WTC11 (cell line): ENCODE data around the gene KCNJ15. TPM values are rescaled to one million over a fixed set of nuclear protein-coding genes. Genes with fewer than 3 reads are reported as not detected.

Source experiments
- ATAC-seq: fragments of 200-7000 bp; cut with Tn5 transposase; 2 replicates; pipeline ENCODE4 v1.10.0; 2021; ENCODE audit warnings: mild to moderate bottlenecking, moderate library complexity
- CTCF ChIA-PET: fragments of 300-600 bp; sonication (Branson Sonifier 250); formaldehyde crosslinking; loops from one replicate; lab custom pipeline; 2021; ENCODE audit warnings: antibody characterized with exemption; lab: Charles Lee
- POLR2A ChIA-PET: fragments of 350-600 bp; sonication (Branson Sonifier 250); formaldehyde crosslinking; loops from one replicate; lab custom pipeline; 2021; ENCODE audit warnings: antibody characterized with exemption; lab: Charles Lee
- DNase-seq: peaks from one replicate; pipeline ENCODE4 v3.0.0; 2021; ENCODE audit warnings: low spot score
- H3K27ac Mint-ChIP-seq: 2 replicates; pipeline ENCODE4 v1.8.0; 2021; ENCODE audit warnings: mixed read lengths
- H3K27me3 Mint-ChIP-seq: 2 replicates; pipeline ENCODE4 v1.8.0; 2021; ENCODE audit warnings: low read depth, mild to moderate bottlenecking, moderate library complexity, mixed read lengths
- H3K36me3 Mint-ChIP-seq: 2 replicates; pipeline ENCODE4 v1.8.0; 2021; ENCODE audit warnings: mixed read lengths
- H3K4me1 Mint-ChIP-seq: 2 replicates; pipeline ENCODE4 v1.8.0; 2022; ENCODE audit warnings: mixed read lengths
- H3K4me3 Mint-ChIP-seq: 2 replicates; pipeline ENCODE4 v1.8.0; 2021; ENCODE audit warnings: mild to moderate bottlenecking, moderate library complexity, mixed read lengths
- H3K9me3 Mint-ChIP-seq: 2 replicates; pipeline ENCODE4 v1.8.0; 2021; ENCODE audit warnings: mixed read lengths
- ELF4 ChIP-seq: sonication (generic); formaldehyde crosslinking; IDR thresholded peaks from 2 replicates; pipeline ENCODE4 v1.8.1; 2022; ENCODE audit warnings: low read depth, mild to moderate bottlenecking, moderate library complexity, missing genetic modification reagents
- GRHL2 ChIP-seq: fragments of 250-450 bp; sonication (Bioruptor Pico); IDR thresholded peaks from 2 replicates; pipeline ENCODE4 v1.8.0; 2022; ENCODE audit warnings: mild to moderate bottlenecking, moderate library complexity; ENCODE audit not compliant: insufficient replicate concordance, severe bottlenecking
- HMGA2 ChIP-seq: fragments of 250-450 bp; sonication (Bioruptor Pico); IDR thresholded peaks from 2 replicates; pipeline ENCODE4 v1.4.0; 2021; ENCODE audit warnings: mild to moderate bottlenecking, moderate library complexity
- JAZF1 ChIP-seq: fragments of 250-450 bp; sonication (Bioruptor Pico); IDR thresholded peaks from 2 replicates; pipeline ENCODE4 v1.9.0; 2021; ENCODE audit warnings: moderate library complexity, mild to moderate bottlenecking, inconsistent platforms
- NFATC4 ChIP-seq: fragments of 250-450 bp; sonication (Bioruptor Pico); IDR thresholded peaks from 2 replicates; pipeline ENCODE4 v1.9.0; 2021; ENCODE audit warnings: mild to moderate bottlenecking
- NR3C1 ChIP-seq: sonication (generic); formaldehyde crosslinking; conservative IDR thresholded peaks from 2 replicates; pipeline ENCODE4 v1.8.1; 2023; ENCODE audit warnings: low read depth, mild to moderate bottlenecking, missing genetic modification reagents
- RELA ChIP-seq: sonication (generic); formaldehyde crosslinking; IDR thresholded peaks from 2 replicates; pipeline ENCODE4 v1.8.1; 2022; ENCODE audit warnings: missing genetic modification reagents, mild to moderate bottlenecking, borderline replicate concordance
- SMAD3 ChIP-seq: sonication (generic); formaldehyde crosslinking; IDR thresholded peaks from 2 replicates; pipeline ENCODE4 v1.8.0; 2022; ENCODE audit warnings: missing genetic modification reagents, mild to moderate bottlenecking, borderline replicate concordance
- ZNF416 ChIP-seq: fragments of 250-450 bp; sonication (Bioruptor Pico); IDR thresholded peaks from 2 replicates; pipeline ENCODE4 v1.9.0; 2021; ENCODE audit warnings: mild to moderate bottlenecking, inconsistent platforms
- ZNF671 ChIP-seq: fragments of 250-450 bp; sonication (Bioruptor Pico); IDR thresholded peaks from 2 replicates; pipeline ENCODE4 v1.8.0; 2021; ENCODE audit warnings: mild to moderate bottlenecking
- total RNA-seq: library from RNA; stranded (reverse); gene quantifications from 3 replicates; pipeline ENCODE4 v1.2.3, GENCODE V29; 2021
- TF ChIP-seq, protein P1 (sequence below): sonication (generic); formaldehyde crosslinking; IDR thresholded peaks from 2 replicates; pipeline ENCODE4 v1.8.1; 2023; ENCODE audit warnings: mild to moderate bottlenecking, missing genetic modification reagents, borderline replicate concordance
- TF ChIP-seq, protein P2 (sequence below): sonication (generic); formaldehyde crosslinking; IDR thresholded peaks from 2 replicates; pipeline ENCODE4 v1.8.1; 2022; ENCODE audit warnings: mild to moderate bottlenecking, missing genetic modification reagents, moderate library complexity, borderline replicate concordance
- TF ChIP-seq, protein P3 (sequence below): sonication (generic); formaldehyde crosslinking; IDR thresholded peaks from 2 replicates; pipeline ENCODE4 v1.8.0; 2023; ENCODE audit warnings: missing genetic modification reagents
- TF ChIP-seq, protein P4 (sequence below): sonication (generic); formaldehyde crosslinking; IDR thresholded peaks from 2 replicates; pipeline ENCODE4 v1.8.1; 2023; ENCODE audit warnings: mild to moderate bottlenecking, moderate library complexity, missing genetic modification reagents
- TF ChIP-seq, protein P5 (sequence below): fragments of 250-450 bp; sonication (Bioruptor Pico); IDR thresholded peaks from 2 replicates; pipeline ENCODE4 v1.9.0; 2021; ENCODE audit warnings: moderate library complexity, mild to moderate bottlenecking, inconsistent platforms, borderline replicate concordance
- TF ChIP-seq, protein P6 (sequence below): sonication (generic); formaldehyde crosslinking; IDR thresholded peaks from 2 replicates; pipeline ENCODE4 v1.8.0; 2022; ENCODE audit warnings: mild to moderate bottlenecking, missing genetic modification reagents
- TF ChIP-seq, protein P7 (sequence below): sonication (generic); formaldehyde crosslinking; IDR thresholded peaks from 2 replicates; pipeline ENCODE4 v1.8.0; 2022; ENCODE audit warnings: mild to moderate bottlenecking, missing genetic modification reagents
- TF ChIP-seq, protein P8 (sequence below): fragments of 200-600 bp; IDR thresholded peaks from 2 replicates; pipeline ENCODE4 v1.8.0; 2022; ENCODE audit warnings: antibody characterized with exemption

Gene KCNJ15
- total RNA-seq, 1 experiment from 2014 or later, result 0.57 TPM

DNA sequence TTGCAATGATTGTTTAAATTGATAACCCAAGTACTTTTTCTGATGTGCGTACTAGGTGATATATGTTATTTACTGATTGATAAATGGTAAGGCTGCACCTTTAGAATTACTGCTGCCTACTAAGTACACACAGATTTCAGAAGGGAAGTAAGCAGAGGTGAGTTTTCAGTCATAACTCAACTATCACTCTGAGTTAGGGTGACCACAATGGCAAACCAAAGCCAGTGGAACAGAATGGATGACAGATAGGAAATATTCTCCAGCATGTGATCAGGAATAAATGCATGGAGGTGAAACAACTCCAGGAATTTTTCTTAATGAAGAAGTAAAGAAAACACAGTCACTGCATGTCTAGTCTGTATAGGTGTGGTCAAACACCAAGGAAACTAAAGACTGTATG lies 7.5 kb upstream of the KCNJ15 start:
- H3K27ac Mint-ChIP-seq, result no peak overlapping the region
- ChIA-PET POLR2A (no interaction called here), CTCF (interaction anchor here (1.2 to 1.3 kb wide), 2 partner anchors 85 to 103 kb away, joined by 3 to 4 read pairs; no protein-coding TSS in a partner anchor)
- H3K4me1 Mint-ChIP-seq, result peaks cover 6% of the 10 kb centered on the region; the same call in 1 of the 2 replicates
- no peaks in the 10 kb centered on the region for H3K36me3 Mint-ChIP-seq
- H3K4me3 Mint-ChIP-seq, result no peak overlapping the region
- peaks cover 10% of the 10 kb centered on the region for H3K9me3 Mint-ChIP-seq
- DNase-seq (no peak), ATAC-seq (no peak)
- H3K27me3 Mint-ChIP-seq, result no peaks in the 10 kb centered on the region
- no peak for TF ChIP-seq NFATC4 (CRISPR knock-in tag)
- TF ChIP-seq, protein P1, sequence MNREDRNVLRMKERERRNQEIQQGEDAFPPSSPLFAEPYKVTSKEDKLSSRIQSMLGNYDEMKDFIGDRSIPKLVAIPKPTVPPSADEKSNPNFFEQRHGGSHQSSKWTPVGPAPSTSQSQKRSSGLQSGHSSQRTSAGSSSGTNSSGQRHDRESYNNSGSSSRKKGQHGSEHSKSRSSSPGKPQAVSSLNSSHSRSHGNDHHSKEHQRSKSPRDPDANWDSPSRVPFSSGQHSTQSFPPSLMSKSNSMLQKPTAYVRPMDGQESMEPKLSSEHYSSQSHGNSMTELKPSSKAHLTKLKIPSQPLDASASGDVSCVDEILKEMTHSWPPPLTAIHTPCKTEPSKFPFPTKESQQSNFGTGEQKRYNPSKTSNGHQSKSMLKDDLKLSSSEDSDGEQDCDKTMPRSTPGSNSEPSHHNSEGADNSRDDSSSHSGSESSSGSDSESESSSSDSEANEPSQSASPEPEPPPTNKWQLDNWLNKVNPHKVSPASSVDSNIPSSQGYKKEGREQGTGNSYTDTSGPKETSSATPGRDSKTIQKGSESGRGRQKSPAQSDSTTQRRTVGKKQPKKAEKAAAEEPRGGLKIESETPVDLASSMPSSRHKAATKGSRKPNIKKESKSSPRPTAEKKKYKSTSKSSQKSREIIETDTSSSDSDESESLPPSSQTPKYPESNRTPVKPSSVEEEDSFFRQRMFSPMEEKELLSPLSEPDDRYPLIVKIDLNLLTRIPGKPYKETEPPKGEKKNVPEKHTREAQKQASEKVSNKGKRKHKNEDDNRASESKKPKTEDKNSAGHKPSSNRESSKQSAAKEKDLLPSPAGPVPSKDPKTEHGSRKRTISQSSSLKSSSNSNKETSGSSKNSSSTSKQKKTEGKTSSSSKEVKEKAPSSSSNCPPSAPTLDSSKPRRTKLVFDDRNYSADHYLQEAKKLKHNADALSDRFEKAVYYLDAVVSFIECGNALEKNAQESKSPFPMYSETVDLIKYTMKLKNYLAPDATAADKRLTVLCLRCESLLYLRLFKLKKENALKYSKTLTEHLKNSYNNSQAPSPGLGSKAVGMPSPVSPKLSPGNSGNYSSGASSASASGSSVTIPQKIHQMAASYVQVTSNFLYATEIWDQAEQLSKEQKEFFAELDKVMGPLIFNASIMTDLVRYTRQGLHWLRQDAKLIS (CRISPR knock-in tag), result no peak
- TF ChIP-seq NR3C1 (CRISPR knock-in tag), result no peak
- TF ChIP-seq, protein P2, sequence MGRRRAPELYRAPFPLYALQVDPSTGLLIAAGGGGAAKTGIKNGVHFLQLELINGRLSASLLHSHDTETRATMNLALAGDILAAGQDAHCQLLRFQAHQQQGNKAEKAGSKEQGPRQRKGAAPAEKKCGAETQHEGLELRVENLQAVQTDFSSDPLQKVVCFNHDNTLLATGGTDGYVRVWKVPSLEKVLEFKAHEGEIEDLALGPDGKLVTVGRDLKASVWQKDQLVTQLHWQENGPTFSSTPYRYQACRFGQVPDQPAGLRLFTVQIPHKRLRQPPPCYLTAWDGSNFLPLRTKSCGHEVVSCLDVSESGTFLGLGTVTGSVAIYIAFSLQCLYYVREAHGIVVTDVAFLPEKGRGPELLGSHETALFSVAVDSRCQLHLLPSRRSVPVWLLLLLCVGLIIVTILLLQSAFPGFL (CRISPR knock-in tag), result no peak
- no peak for TF ChIP-seq HMGA2 (CRISPR knock-in tag)
- TF ChIP-seq, protein P3, sequence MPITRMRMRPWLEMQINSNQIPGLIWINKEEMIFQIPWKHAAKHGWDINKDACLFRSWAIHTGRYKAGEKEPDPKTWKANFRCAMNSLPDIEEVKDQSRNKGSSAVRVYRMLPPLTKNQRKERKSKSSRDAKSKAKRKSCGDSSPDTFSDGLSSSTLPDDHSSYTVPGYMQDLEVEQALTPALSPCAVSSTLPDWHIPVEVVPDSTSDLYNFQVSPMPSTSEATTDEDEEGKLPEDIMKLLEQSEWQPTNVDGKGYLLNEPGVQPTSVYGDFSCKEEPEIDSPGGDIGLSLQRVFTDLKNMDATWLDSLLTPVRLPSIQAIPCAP (CRISPR knock-in tag), result no peak
- TF ChIP-seq ZNF416 (CRISPR knock-in tag), result no peak
- TF ChIP-seq, protein P4, sequence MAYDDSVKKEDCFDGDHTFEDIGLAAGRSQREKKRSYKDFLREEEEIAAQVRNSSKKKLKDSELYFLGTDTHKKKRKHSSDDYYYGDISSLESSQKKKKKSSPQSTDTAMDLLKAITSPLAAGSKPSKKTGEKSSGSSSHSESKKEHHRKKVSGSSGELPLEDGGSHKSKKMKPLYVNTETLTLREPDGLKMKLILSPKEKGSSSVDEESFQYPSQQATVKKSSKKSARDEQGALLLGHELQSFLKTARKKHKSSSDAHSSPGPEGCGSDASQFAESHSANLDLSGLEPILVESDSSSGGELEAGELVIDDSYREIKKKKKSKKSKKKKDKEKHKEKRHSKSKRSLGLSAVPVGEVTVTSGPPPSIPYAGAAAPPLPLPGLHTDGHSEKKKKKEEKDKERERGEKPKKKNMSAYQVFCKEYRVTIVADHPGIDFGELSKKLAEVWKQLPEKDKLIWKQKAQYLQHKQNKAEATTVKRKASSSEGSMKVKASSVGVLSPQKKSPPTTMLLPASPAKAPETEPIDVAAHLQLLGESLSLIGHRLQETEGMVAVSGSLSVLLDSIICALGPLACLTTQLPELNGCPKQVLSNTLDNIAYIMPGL (CRISPR knock-in tag), result no peak
- TF ChIP-seq ZNF671 (CRISPR knock-in tag), result no peak
- TF ChIP-seq, protein P5, sequence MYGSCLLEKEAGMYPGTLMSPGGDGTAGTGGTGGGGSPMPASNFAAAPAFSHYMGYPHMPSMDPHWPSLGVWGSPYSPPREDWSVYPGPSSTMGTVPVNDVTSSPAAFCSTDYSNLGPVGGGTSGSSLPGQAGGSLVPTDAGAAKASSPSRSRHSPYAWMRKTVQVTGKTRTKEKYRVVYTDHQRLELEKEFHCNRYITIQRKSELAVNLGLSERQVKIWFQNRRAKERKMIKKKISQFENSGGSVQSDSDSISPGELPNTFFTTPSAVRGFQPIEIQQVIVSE (CRISPR knock-in tag), result no peak
- TF ChIP-seq, protein P6, sequence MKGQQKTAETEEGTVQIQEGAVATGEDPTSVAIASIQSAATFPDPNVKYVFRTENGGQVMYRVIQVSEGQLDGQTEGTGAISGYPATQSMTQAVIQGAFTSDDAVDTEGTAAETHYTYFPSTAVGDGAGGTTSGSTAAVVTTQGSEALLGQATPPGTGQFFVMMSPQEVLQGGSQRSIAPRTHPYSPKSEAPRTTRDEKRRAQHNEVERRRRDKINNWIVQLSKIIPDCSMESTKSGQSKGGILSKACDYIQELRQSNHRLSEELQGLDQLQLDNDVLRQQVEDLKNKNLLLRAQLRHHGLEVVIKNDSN, result no peak
- TF ChIP-seq ELF4 (CRISPR knock-in tag), result no peak
- TF ChIP-seq JAZF1 (CRISPR knock-in tag), result no peak
- TF ChIP-seq, protein P7, sequence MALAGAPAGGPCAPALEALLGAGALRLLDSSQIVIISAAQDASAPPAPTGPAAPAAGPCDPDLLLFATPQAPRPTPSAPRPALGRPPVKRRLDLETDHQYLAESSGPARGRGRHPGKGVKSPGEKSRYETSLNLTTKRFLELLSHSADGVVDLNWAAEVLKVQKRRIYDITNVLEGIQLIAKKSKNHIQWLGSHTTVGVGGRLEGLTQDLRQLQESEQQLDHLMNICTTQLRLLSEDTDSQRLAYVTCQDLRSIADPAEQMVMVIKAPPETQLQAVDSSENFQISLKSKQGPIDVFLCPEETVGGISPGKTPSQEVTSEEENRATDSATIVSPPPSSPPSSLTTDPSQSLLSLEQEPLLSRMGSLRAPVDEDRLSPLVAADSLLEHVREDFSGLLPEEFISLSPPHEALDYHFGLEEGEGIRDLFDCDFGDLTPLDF, result no peak
- TF ChIP-seq GRHL2 (CRISPR knock-in tag), result no peak
- TF ChIP-seq, protein P8, sequence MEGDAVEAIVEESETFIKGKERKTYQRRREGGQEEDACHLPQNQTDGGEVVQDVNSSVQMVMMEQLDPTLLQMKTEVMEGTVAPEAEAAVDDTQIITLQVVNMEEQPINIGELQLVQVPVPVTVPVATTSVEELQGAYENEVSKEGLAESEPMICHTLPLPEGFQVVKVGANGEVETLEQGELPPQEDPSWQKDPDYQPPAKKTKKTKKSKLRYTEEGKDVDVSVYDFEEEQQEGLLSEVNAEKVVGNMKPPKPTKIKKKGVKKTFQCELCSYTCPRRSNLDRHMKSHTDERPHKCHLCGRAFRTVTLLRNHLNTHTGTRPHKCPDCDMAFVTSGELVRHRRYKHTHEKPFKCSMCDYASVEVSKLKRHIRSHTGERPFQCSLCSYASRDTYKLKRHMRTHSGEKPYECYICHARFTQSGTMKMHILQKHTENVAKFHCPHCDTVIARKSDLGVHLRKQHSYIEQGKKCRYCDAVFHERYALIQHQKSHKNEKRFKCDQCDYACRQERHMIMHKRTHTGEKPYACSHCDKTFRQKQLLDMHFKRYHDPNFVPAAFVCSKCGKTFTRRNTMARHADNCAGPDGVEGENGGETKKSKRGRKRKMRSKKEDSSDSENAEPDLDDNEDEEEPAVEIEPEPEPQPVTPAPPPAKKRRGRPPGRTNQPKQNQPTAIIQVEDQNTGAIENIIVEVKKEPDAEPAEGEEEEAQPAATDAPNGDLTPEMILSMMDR, result no peak
- no peak for TF ChIP-seq RELA (CRISPR knock-in tag)
- TF ChIP-seq SMAD3, result no peak
